Endometrium (tissue), 2 donors: ENCODE measurements around the gene CKAP2.
"Not testable (repeated sequence)": the region's sequence is repeated elsewhere in the genome, so short reads cannot be mapped to it uniquely, and the experiment has no call there.

ENCODE experiments used
- FAIRE-seq: peaks from 2 replicates; lab custom pipeline; 2012; peaks lifted over from hg19 to GRCh38; lab: Jason Lieb, UNC
- donor health status: control.
- donor health status: control.

Gene CKAP2

GRCh38 chr13:52454820-52455676 lies at the start of gene CKAP2:
Gene CKAP2 (plus strand): TSS chr13:52455478. CDS start chr13:52455557, 79 bp downstream.
- peak; percentile 72 for FAIRE-seq

GRCh38 chr13:52405767-52406494 lies 49.3 kb upstream of the CKAP2 start, which contains the start of gene THSD1:
Gene THSD1 (minus strand): TSS chr13:52406172. CDS start chr13:52402600, 3,572 bp downstream.
- FAIRE-seq = no peak

DNA sequence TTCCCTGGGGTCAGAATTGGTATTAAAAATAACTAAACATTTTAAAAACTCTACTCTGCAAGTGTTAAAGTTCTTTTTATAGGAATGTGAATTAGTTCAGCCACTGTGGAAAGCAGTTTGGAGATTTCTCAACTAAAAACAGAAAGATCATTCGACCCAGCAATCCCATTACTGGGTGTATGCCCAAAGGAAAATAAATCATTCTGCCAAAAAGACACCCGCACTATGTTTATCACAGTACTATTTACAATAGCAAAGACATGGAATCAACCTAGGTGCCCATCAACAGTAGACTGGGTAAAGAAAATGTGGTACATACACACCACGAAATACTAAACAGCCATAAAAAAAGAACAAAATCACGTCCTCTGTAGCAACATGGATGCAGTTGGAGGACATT lies 48.6 kb upstream of the CKAP2 start:
- no peak for FAIRE-seq

- FAIRE-seq = not testable (repeated sequence)
Measured at GRCh38 chr13:52407436-52407835, 47.8 kb upstream of the CKAP2 start.

DNA sequence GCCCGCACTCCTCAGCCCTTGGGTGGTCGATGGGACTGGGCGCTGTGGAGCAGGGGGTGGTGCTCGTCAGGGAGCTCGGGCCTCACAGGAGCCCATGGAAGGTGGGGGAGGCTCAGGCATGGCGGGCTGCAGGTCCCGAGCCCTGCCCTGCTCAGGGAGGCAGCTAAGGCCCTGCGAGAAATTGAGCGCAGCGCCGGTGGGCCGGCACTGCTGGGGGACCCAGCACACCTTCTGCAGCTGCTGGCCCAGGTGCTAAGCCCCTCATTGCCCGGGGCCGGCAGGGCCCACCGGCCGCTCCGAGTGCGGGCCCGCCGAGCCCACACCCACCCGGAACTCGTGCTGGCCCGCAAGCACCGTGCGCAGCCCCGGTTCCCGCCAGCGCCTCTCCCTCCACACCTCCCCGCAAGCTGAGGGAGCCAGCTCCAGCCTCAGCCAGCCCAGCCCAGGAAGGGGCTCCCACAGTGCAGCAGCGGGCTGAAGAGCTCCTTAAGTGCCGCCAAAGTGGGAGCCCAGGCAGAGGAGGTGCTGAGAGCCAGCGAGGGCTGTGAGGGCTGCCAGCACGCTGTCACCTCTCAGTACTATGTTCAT lies 47.1 kb upstream of the CKAP2 start:
- not testable (repeated sequence) for FAIRE-seq

DNA sequence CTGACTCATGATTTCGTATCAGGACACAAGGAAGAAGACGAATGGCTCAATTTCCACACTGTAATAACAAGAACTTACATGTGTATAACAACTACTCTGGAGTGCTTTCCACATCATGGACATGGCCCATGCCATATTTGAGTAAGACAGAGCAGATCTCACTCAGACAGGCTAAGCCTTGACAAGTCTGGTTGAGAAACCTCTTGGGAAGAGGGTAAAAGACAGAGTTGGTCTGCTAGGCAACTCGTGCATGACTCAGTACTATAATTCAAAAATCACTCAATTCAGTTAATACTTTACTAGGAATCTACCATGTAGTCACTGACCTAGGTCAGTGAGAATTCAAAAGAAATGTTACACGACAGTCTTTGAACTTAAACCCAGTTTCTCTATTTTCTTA lies 43.6 kb upstream of the CKAP2 start:
- FAIRE-seq = no peak

DNA sequence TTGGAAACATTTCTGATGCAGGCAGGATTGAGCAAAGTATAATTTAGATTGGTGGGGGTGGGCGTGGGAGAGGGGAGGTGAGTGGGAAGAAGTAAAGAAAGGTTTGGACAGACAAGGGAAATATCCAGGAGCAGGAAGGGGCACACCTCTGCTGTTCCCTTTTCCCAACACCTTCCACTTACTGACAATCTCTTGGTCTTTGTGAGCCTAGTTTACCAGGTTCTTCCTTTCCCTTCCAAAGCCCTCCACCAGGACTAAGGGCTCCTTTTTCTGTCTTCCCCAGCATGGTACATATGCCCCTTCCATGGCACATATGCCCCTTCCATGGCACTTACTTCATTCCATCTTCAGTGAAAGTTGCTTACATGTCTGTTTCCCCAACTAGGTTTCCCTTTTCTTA lies 43.1 kb upstream of the CKAP2 start:
- no peak for FAIRE-seq

- no peak for FAIRE-seq
Measured at GRCh38 chr13:52414051-52414450, 41.2 kb upstream of the CKAP2 start.

DNA sequence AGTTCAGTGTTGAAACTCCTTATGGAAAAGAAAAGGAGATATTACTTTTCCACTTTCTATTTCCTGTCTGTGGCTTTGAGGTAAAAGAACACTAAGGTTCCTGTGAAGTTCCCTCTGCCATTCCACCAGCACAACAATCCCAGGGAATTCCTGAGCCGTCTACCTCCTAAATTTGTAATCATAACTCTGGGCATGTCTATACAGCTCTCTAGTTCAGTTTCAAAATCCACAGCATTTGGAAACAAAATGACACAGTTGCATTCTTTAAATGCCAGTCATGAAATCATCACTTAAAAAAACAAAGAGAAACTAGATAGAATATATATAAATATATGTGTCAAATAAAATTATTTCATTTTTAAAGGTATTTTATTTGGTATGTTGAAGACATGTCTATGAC lies 40.3 kb upstream of the CKAP2 start:
- FAIRE-seq = no peak

- no peak for FAIRE-seq
Measured at GRCh38 chr13:52419080-52419479, 36.2 kb upstream of the CKAP2 start.

DNA sequence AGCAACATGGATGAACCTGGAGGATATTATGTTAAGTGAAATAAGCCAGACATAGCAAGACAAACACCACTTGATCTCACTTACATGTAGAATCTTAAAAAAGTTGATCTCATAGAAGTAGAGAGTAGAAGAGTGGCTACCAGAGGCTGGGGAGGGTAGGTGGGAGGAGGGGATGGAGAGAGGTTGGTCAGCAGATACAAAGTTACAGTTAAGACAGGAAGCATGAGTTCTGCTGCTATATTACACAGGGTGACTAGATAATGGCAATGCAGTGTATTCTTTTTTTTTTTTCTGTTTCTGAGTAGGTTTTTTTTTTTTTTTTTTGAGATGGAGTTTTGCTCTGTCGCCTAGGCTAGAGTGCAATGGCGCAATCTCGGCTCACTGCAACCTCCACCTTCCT lies 34.1 kb upstream of the CKAP2 start:
- no peak for FAIRE-seq

DNA sequence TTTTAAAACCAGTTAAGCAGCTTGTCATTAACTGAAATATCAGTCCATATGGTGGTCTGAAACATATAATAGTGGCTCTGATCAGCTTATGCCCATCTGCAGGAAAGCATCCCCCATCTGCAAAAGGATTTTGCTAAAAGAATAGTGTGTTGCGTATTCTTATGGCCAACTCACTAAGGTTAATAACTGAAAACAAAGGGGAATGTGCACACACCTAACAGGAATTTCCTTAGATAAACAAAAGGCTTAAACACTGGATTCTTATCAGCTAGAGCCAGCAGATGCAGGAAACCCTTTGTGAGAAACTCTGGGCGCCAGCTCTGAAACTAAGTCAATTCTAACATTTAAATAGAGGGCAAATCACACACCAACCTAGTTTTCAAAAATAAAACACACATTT lies 27.0 kb upstream of the CKAP2 start:
- no peak for FAIRE-seq

DNA sequence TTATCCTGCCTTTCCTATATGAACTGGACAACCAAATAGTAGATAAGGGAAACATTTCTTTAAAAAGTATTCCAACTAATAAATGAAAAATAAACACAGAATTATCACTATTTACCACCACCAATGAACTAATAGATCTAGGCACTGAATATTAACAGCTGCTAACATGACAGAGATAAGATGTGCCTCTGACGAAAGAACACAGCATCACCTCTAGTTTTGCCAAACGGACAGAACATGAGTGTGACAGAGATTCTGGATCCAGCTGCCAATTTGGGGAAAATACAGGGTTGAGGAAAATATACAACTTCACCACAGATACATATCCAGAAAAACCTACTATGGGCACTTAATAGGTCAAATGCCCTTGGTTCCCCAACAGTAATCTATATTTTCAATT lies 22.8 kb upstream of the CKAP2 start:
- FAIRE-seq = no peak

DNA sequence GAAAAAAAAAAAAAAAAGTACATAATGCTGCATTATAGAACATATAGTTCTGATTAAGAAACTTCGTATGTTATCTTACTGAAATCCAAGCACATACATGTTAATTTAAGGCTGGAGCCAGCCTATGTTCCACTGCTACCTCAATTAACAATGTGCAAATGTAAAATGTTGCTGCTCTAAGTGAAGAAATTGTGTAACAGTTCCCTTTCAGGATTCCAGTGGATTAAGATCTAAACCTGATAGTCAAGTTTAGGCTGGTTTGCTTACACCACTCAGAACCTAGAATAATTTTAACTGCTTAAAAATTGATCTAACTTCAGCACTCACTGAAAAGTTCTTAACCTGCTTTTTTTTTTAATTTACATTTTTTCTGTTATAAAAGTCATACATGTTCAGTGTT lies 9.0 kb upstream of the CKAP2 start:
- no peak for FAIRE-seq

DNA sequence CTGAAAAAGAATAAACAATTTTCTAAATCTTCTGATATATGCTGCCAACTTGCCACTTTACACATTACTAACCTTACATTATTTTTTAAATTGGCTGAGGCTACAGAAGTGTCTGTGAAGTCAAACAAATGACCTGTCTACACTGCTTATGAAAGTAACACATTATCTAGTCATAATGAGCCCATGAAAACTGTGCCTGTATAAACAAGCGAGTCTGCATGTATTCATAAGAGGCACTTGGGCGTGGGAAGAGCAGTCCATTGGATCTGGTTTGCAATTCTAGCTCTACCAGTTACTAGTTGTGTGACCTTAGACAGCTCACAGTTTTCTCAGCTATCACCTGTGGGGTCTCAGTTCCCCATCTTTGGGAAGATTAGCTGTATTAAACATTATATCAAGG lies 7.9 kb upstream of the CKAP2 start:
- FAIRE-seq = no peak

GRCh38 chr13:52447815-52448552 lies 7.3 kb upstream of the CKAP2 start:
- no peak for FAIRE-seq

DNA sequence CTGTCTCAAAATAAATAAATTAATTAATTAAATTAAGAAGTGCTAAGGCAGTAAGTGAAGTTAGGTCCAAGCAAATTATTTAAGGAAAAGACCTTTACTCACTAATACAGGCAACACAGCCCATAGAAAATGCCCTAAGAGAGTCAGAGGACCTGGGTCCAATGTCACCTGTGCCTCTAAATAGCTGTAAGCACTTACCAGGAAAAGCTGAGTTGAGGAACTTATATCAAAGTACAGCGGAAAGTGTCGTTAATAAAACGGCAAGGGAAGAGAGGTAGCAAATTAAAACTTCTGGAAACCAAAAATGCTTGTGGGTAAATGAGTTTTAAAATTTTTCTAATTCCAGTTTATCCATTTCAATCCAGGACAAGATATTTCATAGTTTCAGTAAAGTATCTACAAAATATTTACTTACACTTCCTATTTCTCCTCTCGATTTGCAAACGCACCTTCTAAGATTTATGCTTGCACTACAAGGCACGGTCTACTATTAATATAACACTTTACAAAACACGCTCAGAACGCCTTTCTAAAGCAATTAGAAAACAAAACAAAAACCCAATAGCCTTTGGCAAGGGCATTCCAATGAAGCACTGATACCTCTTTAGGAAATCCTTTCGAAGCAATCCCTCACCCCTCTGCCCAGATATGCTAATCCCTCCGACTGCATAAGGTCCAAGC lies 5.8 kb upstream of the CKAP2 start:
- FAIRE-seq = no peak

DNA sequence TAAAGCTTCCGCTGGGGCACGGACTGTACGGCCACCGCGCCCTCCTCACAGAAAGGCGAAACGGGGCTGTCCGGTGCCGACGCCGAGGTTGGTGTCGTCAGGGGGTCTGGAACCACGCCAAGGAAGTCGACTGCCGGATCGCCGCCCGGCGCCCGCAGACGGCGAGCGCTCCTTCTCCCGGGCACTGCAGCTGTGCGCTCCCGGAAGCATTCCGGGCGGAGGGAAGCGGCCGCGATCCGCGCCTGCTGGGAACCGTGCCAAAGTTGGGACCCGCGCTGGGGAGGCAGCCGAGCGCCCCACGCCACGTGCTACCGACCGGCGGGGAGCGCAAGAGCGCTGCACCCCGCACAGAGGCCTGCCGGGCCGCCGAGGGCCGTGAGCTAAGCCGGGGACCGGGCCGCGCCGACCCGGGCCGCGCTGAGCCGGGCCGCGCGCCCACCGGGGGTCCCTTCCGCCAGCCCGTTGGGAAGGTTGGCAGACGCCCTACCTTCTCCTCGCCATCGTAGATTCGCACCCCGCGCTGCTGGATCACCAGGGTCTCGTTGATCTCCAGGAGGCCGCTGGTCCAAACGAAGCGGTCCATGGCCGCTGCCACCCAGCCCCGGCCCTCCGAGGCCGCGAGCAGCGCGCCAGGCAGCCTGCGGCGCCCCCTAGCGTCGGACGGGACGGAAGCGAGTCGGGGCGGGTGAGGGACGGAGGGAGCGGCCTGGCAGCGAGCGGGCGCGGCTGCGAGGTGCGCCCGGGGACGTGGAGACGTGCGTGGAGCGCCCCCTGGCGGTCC lies 5.1 kb upstream of the CKAP2 start, which contains the start of gene VPS36:
VPS36 (minus strand) TSS at position 623 of the 781 bp plus-strand sequence; CDS start at position 583, 40 bp downstream.
- no peak for FAIRE-seq

GRCh38 chr13:52450793-52451116 lies 4.5 kb upstream of the CKAP2 start:
- FAIRE-seq = no peak

DNA sequence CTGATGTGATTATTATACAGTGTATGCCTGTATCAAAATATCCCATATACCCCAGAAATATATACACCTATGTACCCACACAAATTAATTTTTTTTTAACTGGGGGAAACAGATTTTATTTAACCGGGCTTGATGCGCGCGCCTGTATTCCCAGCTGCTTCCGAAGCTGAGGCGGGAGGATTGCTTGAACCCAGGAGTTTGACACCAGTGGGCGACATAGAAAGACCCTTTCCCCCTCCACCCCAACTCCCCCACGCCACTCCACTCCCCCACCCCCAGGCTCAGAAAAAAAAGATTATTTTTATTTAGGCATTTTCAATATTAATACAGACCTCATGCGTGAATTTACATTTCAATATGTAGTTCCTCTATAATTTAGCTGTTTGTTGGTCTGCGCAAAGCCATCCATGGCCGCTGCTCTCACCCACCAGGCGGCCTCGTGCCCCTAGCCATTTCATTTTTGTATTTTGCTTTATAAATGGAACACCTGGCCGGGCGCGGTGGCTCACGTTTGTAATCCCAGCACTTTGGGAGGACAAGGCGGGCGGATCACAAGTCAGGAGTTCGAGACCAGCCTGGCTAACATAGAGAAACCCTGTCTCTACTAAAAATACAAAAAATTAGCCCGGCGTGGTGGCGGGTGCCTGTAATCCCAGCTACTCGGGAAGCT lies 4.0 kb upstream of the CKAP2 start:
- FAIRE-seq = no peak
